ENCODE results near the gene KHDC1.
"Not testable (repeated sequence)": the region's sequence is repeated elsewhere in the genome, so short reads cannot be mapped to it uniquely, and the experiment has no call there.

KHDC1 gene

GRCh38 chr6:73234733-73235132, 28.3 kb downstream of the KHDC1 start:
- Histone ChIP-seq H3K4me2 (ENCODE audit: low read length) (no peak overlapping the region), H3K4me1 (no peaks in the 10 kb centered on the region), H3K9me3 (ENCODE audit: control insufficient read depth, low read length) (no peaks in the 10 kb centered on the region), H3K27me3 (ENCODE audit: control insufficient read depth, insufficient read depth, low read length) (no peaks in the 10 kb centered on the region), H3K27ac (no peak overlapping the region), H2AFZ (no peak overlapping the region), H3K36me3 (ENCODE audit: control insufficient read depth, insufficient read depth, low read length) (no peaks in the 10 kb centered on the region), H3K9ac (no peak overlapping the region), H3K4me3 (ENCODE audit: low read depth, low read length) (no peak overlapping the region), H3K79me2 (no peaks in the 10 kb centered on the region)
- no peak for TF ChIP-seq CTCF (IDR thresholded peaks at IDR 0.05)

GRCh38 chr6:73233971-73234370, 29.0 kb downstream of the KHDC1 start:
- H3K9me3 ChIP-seq (ENCODE audit: control insufficient read depth, low read length); H3K27me3 ChIP-seq (ENCODE audit: control insufficient read depth, insufficient read depth, low read length); H2AFZ ChIP-seq; H3K4me3 ChIP-seq (ENCODE audit: low read depth, low read length); H3K79me2 ChIP-seq; H3K36me3 ChIP-seq (ENCODE audit: control insufficient read depth, insufficient read depth, low read length); H3K27ac ChIP-seq; H3K9ac ChIP-seq; H3K4me1 ChIP-seq; H3K4me2 ChIP-seq (ENCODE audit: low read length): not testable (repeated sequence)

GRCh38 chr6:73233048-73233447, 29.9 kb downstream of the KHDC1 start:
- H3K4me2 ChIP-seq (ENCODE audit: low read length) = no peak overlapping the region
- H2AFZ ChIP-seq = no peak overlapping the region
- no peaks in the 10 kb centered on the region for H3K79me2 ChIP-seq
- no peaks in the 10 kb centered on the region for H3K36me3 ChIP-seq (ENCODE audit: control insufficient read depth, insufficient read depth, low read length)
- no peak overlapping the region for H3K9ac ChIP-seq
- no peak overlapping the region for H3K4me3 ChIP-seq (ENCODE audit: low read depth, low read length)
- H3K4me1 ChIP-seq = no peaks in the 10 kb centered on the region
- no peaks in the 10 kb centered on the region for H3K27me3 ChIP-seq (ENCODE audit: control insufficient read depth, insufficient read depth, low read length)
- no peak overlapping the region for H3K27ac ChIP-seq
- no peak for TF ChIP-seq CTCF (IDR thresholded peaks at IDR 0.05)
- H3K9me3 ChIP-seq (ENCODE audit: control insufficient read depth, low read length) = no peaks in the 10 kb centered on the region

GRCh38 chr6:73231986-73232391, 31.0 kb downstream of the KHDC1 start:
- H3K9ac ChIP-seq = no peak overlapping the region
- no peaks in the 10 kb centered on the region for H3K9me3 ChIP-seq (ENCODE audit: control insufficient read depth, low read length)
- H3K4me3 ChIP-seq (ENCODE audit: low read depth, low read length) = no peak overlapping the region
- no peaks in the 10 kb centered on the region for H3K4me1 ChIP-seq
- H3K4me2 ChIP-seq (ENCODE audit: low read length) = no peak overlapping the region
- no peak overlapping the region for H3K27ac ChIP-seq
- TF ChIP-seq CTCF (IDR thresholded peaks at IDR 0.05) = no peak
- no peaks in the 10 kb centered on the region for H3K79me2 ChIP-seq
- no peaks in the 10 kb centered on the region for H3K27me3 ChIP-seq (ENCODE audit: control insufficient read depth, insufficient read depth, low read length)
- no peak overlapping the region for H2AFZ ChIP-seq
- H3K36me3 ChIP-seq (ENCODE audit: control insufficient read depth, insufficient read depth, low read length) = no peaks in the 10 kb centered on the region

GRCh38 chr6:73227606-73228255, 35.3 kb downstream of the KHDC1 start:
- Histone ChIP-seq H2AFZ (no peak overlapping the region), H3K27ac (no peak overlapping the region), H3K4me2 (ENCODE audit: low read length) (no peak overlapping the region), H3K27me3 (ENCODE audit: control insufficient read depth, insufficient read depth, low read length) (no peaks in the 10 kb centered on the region), H3K36me3 (ENCODE audit: control insufficient read depth, insufficient read depth, low read length) (no peaks in the 10 kb centered on the region), H3K9ac (no peak overlapping the region), H3K4me1 (no peaks in the 10 kb centered on the region), H3K4me3 (ENCODE audit: low read depth, low read length) (no peak overlapping the region), H3K79me2 (no peaks in the 10 kb centered on the region), H3K9me3 (ENCODE audit: control insufficient read depth, low read length) (no peaks in the 10 kb centered on the region)
- TF ChIP-seq CTCF (IDR thresholded peaks at IDR 0.05) = no peak

Data from parathyroid adenoma (tissue), 2 donors.